Uterus (tissue), 2 donors: Measurements from ENCODE around the gene DIP2B.

Source experiments
- POLR2A ChIP-seq, 2 donors: fragments of 450-650 bp; IDR thresholded peaks; one replicate each; pipeline ENCODE4 v1.6.1; 2016; ENCODE audit warnings: antibody characterized with exemption in 2 of 2, mild to moderate bottlenecking in 1 of 2, moderate library complexity in 1 of 2
- TF ChIP-seq, protein P1 (sequence below), 4 experiments: fragments of 200-600 bp in 2 of 4; fragments of 450-650 bp in 2 of 4; sonication (generic) in 2 of 4; IDR thresholded peaks; one replicate each; pipeline ENCODE4 v1.5.1; 2016 to 2019; ENCODE audit warnings: antibody characterized with exemption in 4 of 4, mild to moderate bottlenecking in 2 of 4, moderate library complexity in 1 of 4

DNA sequence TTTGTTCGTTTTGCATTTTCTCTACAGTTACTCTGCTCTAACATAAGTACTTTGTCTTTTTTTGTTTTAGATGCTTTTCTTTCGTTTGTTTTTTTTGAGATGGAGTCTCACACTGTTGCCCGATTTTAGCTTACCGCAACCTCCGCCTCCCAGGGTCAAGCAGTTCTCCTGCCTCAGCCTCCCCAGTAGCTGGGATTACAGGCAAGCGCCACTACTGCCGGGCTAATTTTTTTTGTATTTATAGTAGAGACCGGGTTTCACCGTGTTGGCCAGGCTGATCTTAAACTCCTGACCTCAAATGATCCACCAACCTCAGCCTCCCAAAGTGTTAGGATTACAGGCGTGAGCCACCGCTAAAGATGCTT, 2.7 kb downstream of the DIP2B start:
- TF ChIP-seq, protein P1, sequence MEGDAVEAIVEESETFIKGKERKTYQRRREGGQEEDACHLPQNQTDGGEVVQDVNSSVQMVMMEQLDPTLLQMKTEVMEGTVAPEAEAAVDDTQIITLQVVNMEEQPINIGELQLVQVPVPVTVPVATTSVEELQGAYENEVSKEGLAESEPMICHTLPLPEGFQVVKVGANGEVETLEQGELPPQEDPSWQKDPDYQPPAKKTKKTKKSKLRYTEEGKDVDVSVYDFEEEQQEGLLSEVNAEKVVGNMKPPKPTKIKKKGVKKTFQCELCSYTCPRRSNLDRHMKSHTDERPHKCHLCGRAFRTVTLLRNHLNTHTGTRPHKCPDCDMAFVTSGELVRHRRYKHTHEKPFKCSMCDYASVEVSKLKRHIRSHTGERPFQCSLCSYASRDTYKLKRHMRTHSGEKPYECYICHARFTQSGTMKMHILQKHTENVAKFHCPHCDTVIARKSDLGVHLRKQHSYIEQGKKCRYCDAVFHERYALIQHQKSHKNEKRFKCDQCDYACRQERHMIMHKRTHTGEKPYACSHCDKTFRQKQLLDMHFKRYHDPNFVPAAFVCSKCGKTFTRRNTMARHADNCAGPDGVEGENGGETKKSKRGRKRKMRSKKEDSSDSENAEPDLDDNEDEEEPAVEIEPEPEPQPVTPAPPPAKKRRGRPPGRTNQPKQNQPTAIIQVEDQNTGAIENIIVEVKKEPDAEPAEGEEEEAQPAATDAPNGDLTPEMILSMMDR (IDR thresholded peaks at IDR 0.05): no peak
- no peak for TF ChIP-seq POLR2A (IDR thresholded peaks at IDR 0.05)
